Astrocyte (in vitro differentiated cells and primary cell): Measurements from ENCODE around the gene MRPL20.

ENCODE experiments used
- EZH2 ChIP-seq: IDR thresholded peaks from 2 replicates; pipeline ENCODE4 v1.6.1; 2012; ENCODE audit warnings: mild to moderate bottlenecking, low read length, inconsistent platforms; ENCODE audit not compliant: insufficient read depth
- TF ChIP-seq, protein P1 (sequence below): IDR thresholded peaks from 2 replicates; pipeline ENCODE4 v1.5.1; 2011; ENCODE audit warnings: low read depth, mild to moderate bottlenecking, inconsistent platforms, low read length, moderate library complexity; ENCODE audit not compliant: insufficient read depth

- TF ChIP-seq, protein P1, sequence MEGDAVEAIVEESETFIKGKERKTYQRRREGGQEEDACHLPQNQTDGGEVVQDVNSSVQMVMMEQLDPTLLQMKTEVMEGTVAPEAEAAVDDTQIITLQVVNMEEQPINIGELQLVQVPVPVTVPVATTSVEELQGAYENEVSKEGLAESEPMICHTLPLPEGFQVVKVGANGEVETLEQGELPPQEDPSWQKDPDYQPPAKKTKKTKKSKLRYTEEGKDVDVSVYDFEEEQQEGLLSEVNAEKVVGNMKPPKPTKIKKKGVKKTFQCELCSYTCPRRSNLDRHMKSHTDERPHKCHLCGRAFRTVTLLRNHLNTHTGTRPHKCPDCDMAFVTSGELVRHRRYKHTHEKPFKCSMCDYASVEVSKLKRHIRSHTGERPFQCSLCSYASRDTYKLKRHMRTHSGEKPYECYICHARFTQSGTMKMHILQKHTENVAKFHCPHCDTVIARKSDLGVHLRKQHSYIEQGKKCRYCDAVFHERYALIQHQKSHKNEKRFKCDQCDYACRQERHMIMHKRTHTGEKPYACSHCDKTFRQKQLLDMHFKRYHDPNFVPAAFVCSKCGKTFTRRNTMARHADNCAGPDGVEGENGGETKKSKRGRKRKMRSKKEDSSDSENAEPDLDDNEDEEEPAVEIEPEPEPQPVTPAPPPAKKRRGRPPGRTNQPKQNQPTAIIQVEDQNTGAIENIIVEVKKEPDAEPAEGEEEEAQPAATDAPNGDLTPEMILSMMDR = no peak
- no peak for TF ChIP-seq EZH2
These were observed 18.3 kb upstream of the MRPL20 start for GRCh38 chr1:1425426-1425752.
